GM12892 (cell line): ENCODE measurements around the gene MXI1.

Experiments used
- POLR2A ChIP-seq: IDR thresholded peaks from 2 replicates; pipeline ENCODE4 v1.6.1; 2011; ENCODE audit warnings: low read depth, low read length, control low read depth
- TAF1 ChIP-seq: IDR thresholded peaks from 2 replicates; pipeline ENCODE4 v1.6.1; 2011; ENCODE audit warnings: low read depth, mild to moderate bottlenecking, control low read depth, low read length, borderline replicate concordance

GRCh38 chr10:110226926-110227641, 19.7 kb downstream of the MXI1 start:
- TF ChIP-seq TAF1 (no peak), POLR2A (no peak)
